GM12864 (cell line): ENCODE data around the gene FNBP1L.

Experiments
- DNase-seq: peaks from one replicate; pipeline ENCODE4 v3.0.0-alpha.2; 2011; ENCODE audit warnings: low read depth
- H3K4me3 ChIP-seq: 2 replicates; pipeline ENCODE4 v1.5.1; 2011; ENCODE audit warnings: mild to moderate bottlenecking, low read depth, low read length, control low read depth
- TF ChIP-seq, protein P1 (sequence below): IDR thresholded peaks from 2 replicates; pipeline ENCODE4 v1.5.1; 2011; ENCODE audit warnings: low read depth, mild to moderate bottlenecking, moderate library complexity, low read length, control low read depth, inconsistent platforms; ENCODE audit errors: missing control alignments

The FNBP1L gene

DNA sequence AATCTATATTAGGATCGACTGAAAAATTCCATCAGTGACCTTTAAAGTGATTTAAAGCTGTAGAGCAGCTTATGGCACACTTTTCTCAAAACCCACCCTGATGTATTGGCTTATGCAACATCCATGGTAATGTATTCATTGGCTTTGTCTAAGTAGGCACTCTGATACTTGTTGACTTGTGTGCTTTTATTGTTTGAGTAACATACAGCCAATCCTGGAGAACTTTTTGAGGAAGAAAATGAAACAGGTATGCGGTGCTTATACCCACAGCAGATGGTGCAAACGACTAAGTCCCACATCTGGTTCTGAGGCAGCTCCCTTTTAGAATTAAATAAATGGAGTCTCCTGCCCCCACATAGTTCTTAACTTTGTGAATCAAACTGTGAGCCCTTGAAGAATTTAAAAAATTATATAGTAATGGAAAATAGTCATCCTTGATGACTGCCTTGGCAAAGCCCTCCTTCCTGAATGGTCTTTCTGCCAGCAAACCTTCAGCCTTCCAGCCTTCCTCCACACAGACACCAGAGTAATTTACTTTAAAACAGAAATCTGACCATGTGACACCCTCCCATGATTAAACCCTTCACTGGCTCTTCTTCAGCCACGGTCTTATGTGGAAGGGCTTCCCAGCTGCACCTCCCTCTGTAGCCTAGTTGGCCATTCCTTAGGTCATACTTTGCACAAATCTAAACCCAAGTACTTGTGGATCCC, 117.7 kb downstream of the FNBP1L start:
- no peak for DNase-seq

GRCh38 chr1:93566227-93566626, 118.3 kb downstream of the FNBP1L start:
- H3K4me3 ChIP-seq, result no peak overlapping the region
- TF ChIP-seq, protein P1, sequence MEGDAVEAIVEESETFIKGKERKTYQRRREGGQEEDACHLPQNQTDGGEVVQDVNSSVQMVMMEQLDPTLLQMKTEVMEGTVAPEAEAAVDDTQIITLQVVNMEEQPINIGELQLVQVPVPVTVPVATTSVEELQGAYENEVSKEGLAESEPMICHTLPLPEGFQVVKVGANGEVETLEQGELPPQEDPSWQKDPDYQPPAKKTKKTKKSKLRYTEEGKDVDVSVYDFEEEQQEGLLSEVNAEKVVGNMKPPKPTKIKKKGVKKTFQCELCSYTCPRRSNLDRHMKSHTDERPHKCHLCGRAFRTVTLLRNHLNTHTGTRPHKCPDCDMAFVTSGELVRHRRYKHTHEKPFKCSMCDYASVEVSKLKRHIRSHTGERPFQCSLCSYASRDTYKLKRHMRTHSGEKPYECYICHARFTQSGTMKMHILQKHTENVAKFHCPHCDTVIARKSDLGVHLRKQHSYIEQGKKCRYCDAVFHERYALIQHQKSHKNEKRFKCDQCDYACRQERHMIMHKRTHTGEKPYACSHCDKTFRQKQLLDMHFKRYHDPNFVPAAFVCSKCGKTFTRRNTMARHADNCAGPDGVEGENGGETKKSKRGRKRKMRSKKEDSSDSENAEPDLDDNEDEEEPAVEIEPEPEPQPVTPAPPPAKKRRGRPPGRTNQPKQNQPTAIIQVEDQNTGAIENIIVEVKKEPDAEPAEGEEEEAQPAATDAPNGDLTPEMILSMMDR, result no peak
- no peak for DNase-seq

More for the DNA sequence above, 117.7 kb downstream of the FNBP1L start:
- no peak overlapping the region for H3K4me3 ChIP-seq
- TF ChIP-seq, protein P1, result no peak

GRCh38 chr1:93567255-93567918, 119.5 kb downstream of the FNBP1L start:
- DNase-seq, result no peak
- TF ChIP-seq, protein P1, result no peak
- H3K4me3 ChIP-seq, result no peak overlapping the region

DNA sequence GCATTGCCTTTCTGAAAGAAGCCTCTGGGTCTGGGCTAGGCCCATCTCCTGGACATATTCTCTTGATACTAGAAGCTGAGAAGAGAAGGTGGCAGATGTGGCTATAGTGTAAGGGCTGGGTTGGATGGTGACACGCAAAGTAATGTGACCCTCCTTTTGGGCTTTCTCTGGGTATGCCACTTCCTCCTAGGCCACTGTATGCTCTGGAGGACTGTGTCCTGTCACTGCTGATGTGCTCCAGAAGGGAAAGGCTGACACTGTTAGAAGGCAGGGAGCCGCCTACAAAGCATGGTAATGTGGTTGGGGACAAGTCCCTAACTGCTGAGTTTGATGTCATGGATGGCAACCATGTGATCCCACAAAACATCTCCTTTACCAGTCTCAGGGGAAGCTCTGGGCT, 121.6 kb downstream of the FNBP1L start:
- H3K4me3 ChIP-seq, result no peak overlapping the region
- no peak for DNase-seq
- TF ChIP-seq, protein P1, result no peak

DNA sequence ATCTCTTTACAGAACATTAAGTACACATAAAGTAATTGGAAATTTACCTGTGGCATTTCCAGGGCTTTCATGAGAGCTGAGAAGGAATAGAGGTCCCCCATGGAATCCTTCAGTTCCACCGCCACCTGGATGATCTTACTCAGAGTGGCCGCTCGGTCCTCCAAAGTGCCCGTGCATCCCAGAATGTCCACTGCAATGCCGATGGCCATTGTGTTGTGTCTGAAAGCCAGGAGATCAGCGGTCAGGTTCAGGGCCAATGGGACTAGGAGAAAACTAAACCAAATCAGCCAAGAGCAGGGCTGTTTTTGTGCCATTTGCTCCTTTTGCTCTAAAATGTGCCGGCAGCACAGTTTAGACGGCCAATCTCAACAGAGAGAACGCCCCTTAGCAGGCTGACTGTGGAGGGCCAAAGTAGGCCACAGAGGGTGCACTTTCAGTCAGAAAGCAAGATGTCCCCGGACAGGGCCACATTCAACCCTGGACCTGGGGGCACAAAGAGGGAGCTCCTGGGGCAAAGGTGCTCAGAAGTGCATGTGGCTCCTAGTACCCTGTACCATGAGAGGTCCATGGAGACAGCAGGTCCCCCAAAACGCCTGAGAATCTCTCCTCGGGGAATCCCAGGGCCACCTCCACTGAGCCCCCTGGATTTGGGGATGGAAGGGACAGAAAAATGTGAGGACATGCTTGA, 123.8 kb downstream of the FNBP1L start:
- no peak overlapping the region for H3K4me3 ChIP-seq
- no peak for DNase-seq
- TF ChIP-seq, protein P1, result no peak

- H3K4me3 ChIP-seq, result no peak overlapping the region
- TF ChIP-seq, protein P1, result no peak
- DNase-seq, result no peak
Observed at GRCh38 chr1:93573940-93574469, 126.1 kb downstream of the FNBP1L start.
